ENCODE measurements around the gene KIF18B.

GRCh38 chr17:44969144-44969780 lies 21.7 kb upstream of the KIF18B start:
- TF ChIP-seq POLR2AphosphoS5 (IDR thresholded peaks at IDR 0.05; ENCODE audit: low read depth, low read length) (no peak), SIN3A (IDR thresholded peaks at IDR 0.05; ENCODE audit: borderline replicate concordance, insufficient read depth, low read length) (no peak), REST (IDR thresholded peaks at IDR 0.05; ENCODE audit: insufficient read depth in 1 of 2, low read depth in 2 of 2, low read length in 2 of 2) (no peak), TAF1 (IDR thresholded peaks at IDR 0.05; ENCODE audit: borderline replicate concordance, insufficient read depth, low read length) (no peak)

All from PFSK-1 (cell line).